Measurements from ENCODE around the gene PRMT6.

- TF ChIP-seq EZH2 (optimal IDR thresholded peaks at IDR 0.05; ENCODE audit: low read depth, low read length) (no peak), CTCF (IDR thresholded peaks at IDR 0.05; ENCODE audit: low read length) (no peak)
Measured at GRCh38 chr1:107081102-107081501, 24.6 kb downstream of the PRMT6 start.

Data from MM.1S (cell line).